Rectal smooth muscle tissue (tissue), 1 donor: Measurements from ENCODE around the gene HOXB2.

Experiments
- H3K27ac ChIP-seq: one replicate; pipeline ENCODE4 v1.7.0; 2013; ENCODE audit warnings: low read depth, low read length, inconsistent platforms
- H3K27me3 ChIP-seq: one replicate; pipeline ENCODE4 v1.7.0; 2013; ENCODE audit warnings: low read length; ENCODE audit not compliant: control insufficient read depth, insufficient read depth
- H3K36me3 ChIP-seq: one replicate; pipeline ENCODE4 v1.7.0; 2013; ENCODE audit warnings: low read length; ENCODE audit not compliant: control insufficient read depth, insufficient read depth
- H3K4me1 ChIP-seq: one replicate; pipeline ENCODE4 v1.7.0; 2013; ENCODE audit warnings: low read length; ENCODE audit not compliant: control insufficient read depth, insufficient read depth
- H3K4me3 ChIP-seq: one replicate; pipeline ENCODE4 v1.7.0; 2013; ENCODE audit warnings: low read length
- H3K9ac ChIP-seq: one replicate; pipeline ENCODE4 v1.7.0; 2013; ENCODE audit warnings: low read length

HOXB2 gene

GRCh38 chr17:48504953-48505352 lies 40.0 kb downstream of the HOXB2 start:
- H3K4me3 ChIP-seq, result no peak overlapping the region
- no peaks in the 10 kb centered on the region for H3K27me3 ChIP-seq
- H3K27ac ChIP-seq, result no peak overlapping the region
- no peak overlapping the region for H3K9ac ChIP-seq
- no peaks in the 10 kb centered on the region for H3K36me3 ChIP-seq
- peaks cover 17% of the 10 kb centered on the region for H3K4me1 ChIP-seq

GRCh38 chr17:48503747-48504146 lies 41.2 kb downstream of the HOXB2 start:
- Histone ChIP-seq H3K4me1 (peaks cover 17% of the 10 kb centered on the region), H3K36me3 (no peaks in the 10 kb centered on the region), H3K27ac (peak overlapping the region; percentile 63), H3K4me3 (no peak overlapping the region), H3K27me3 (no peaks in the 10 kb centered on the region), H3K9ac (no peak overlapping the region)

- Histone ChIP-seq H3K27ac (no peak overlapping the region), H3K4me3 (no peak overlapping the region), H3K27me3 (no peaks in the 10 kb centered on the region), H3K36me3 (no peaks in the 10 kb centered on the region), H3K9ac (no peak overlapping the region), H3K4me1 (peaks cover 20% of the 10 kb centered on the region)
Observed at GRCh38 chr17:48502901-48503300, 42.0 kb downstream of the HOXB2 start.

- H3K27me3 ChIP-seq, result no peaks in the 10 kb centered on the region
- H3K4me3 ChIP-seq, result no peak overlapping the region
- H3K4me1 ChIP-seq, result peaks cover 20% of the 10 kb centered on the region
- H3K36me3 ChIP-seq, result no peaks in the 10 kb centered on the region
- no peak overlapping the region for H3K27ac ChIP-seq
- no peak overlapping the region for H3K9ac ChIP-seq
Observed at GRCh38 chr17:48502312-48502711, 42.6 kb downstream of the HOXB2 start.

- peak overlapping the region; percentile 51 for H3K27ac ChIP-seq
- peaks cover 20% of the 10 kb centered on the region for H3K4me1 ChIP-seq
- H3K9ac ChIP-seq, result no peak overlapping the region
- no peaks in the 10 kb centered on the region for H3K36me3 ChIP-seq
- no peak overlapping the region for H3K4me3 ChIP-seq
- no peaks in the 10 kb centered on the region for H3K27me3 ChIP-seq
Observed at GRCh38 chr17:48500435-48501426, 44.2 kb downstream of the HOXB2 start.

- H3K27me3 ChIP-seq, result no peaks in the 10 kb centered on the region
- peak overlapping the region; percentile 51 for H3K27ac ChIP-seq
- no peak overlapping the region for H3K9ac ChIP-seq
- H3K4me3 ChIP-seq, result no peak overlapping the region
- peaks cover 20% of the 10 kb centered on the region for H3K4me1 ChIP-seq
- H3K36me3 ChIP-seq, result no peaks in the 10 kb centered on the region
Observed at GRCh38 chr17:48499735-48500434, 45.0 kb downstream of the HOXB2 start.

GRCh38 chr17:48499248-48499647 lies 45.7 kb downstream of the HOXB2 start:
- no peak overlapping the region for H3K9ac ChIP-seq
- H3K27ac ChIP-seq, result no peak overlapping the region
- peaks cover 19% of the 10 kb centered on the region for H3K4me1 ChIP-seq
- H3K36me3 ChIP-seq, result no peaks in the 10 kb centered on the region
- H3K27me3 ChIP-seq, result no peaks in the 10 kb centered on the region
- H3K4me3 ChIP-seq, result no peak overlapping the region

- H3K36me3 ChIP-seq, result no peaks in the 10 kb centered on the region
- no peak overlapping the region for H3K9ac ChIP-seq
- peaks cover 16% of the 10 kb centered on the region for H3K4me1 ChIP-seq
- no peaks in the 10 kb centered on the region for H3K27me3 ChIP-seq
- H3K4me3 ChIP-seq, result no peak overlapping the region
- no peak overlapping the region for H3K27ac ChIP-seq
Observed at GRCh38 chr17:48498164-48498850, 46.6 kb downstream of the HOXB2 start.

- H3K27ac ChIP-seq, result no peak overlapping the region
Observed at GRCh38 chr17:48497103-48497502, 47.8 kb downstream of the HOXB2 start.

GRCh38 chr17:48494335-48494734 lies 50.6 kb downstream of the HOXB2 start:
- H3K27ac ChIP-seq, result no peak overlapping the region
- H3K36me3 ChIP-seq, result no peaks in the 10 kb centered on the region
- no peak overlapping the region for H3K4me3 ChIP-seq
- H3K9ac ChIP-seq, result no peak overlapping the region
- H3K4me1 ChIP-seq, result peaks cover 12% of the 10 kb centered on the region
- no peaks in the 10 kb centered on the region for H3K27me3 ChIP-seq

More at GRCh38 chr17:48497103-48497502, 47.8 kb downstream of the HOXB2 start:
- Histone ChIP-seq H3K9ac (no peak overlapping the region), H3K36me3 (no peaks in the 10 kb centered on the region), H3K4me3 (no peak overlapping the region), H3K4me1 (peaks cover 20% of the 10 kb centered on the region), H3K27me3 (no peaks in the 10 kb centered on the region)
